HEK293T (cell line): ENCODE measurements around the gene MRPS34.
A peak's percentile ranks its signal among the peaks of the same experiment; 100 is the strongest.

ENCODE experiments used
- CTCF ChIA-PET: fragments of 350-600 bp; formaldehyde crosslinking; extraction: SDS; loops from one replicate; lab custom pipeline; 2021; ENCODE audit warnings: antibody characterized with exemption, inconsistent platforms; lab: Yijun Ruan, JAX
- POLR2A ChIA-PET: fragments of 350-600 bp; formaldehyde crosslinking; extraction: SDS; loops from one replicate; lab custom pipeline; 2020; ENCODE audit warnings: antibody characterized with exemption, inconsistent platforms; lab: Yijun Ruan, JAX
- DNase-seq: peaks from one replicate; pipeline ENCODE4 v3.0.0; 2012; ENCODE audit warnings: mixed read lengths; ENCODE audit errors: extremely low spot score
- ARNT ChIP-seq: fragments of 450-650 bp; IDR thresholded peaks from 2 replicates; pipeline ENCODE4 v1.6.1; 2017; ENCODE audit warnings: mild to moderate bottlenecking
- BHLHE40 ChIP-seq: fragments of 450-650 bp; IDR thresholded peaks from 2 replicates; pipeline ENCODE4 v1.6.1; 2016; ENCODE audit warnings: mild to moderate bottlenecking, moderate library complexity, borderline replicate concordance
- CTBP1 ChIP-seq: fragments of 450-650 bp; IDR thresholded peaks from 2 replicates; pipeline ENCODE4 v1.6.1; 2016; ENCODE audit warnings: borderline replicate concordance
- ELF4 ChIP-seq: fragments of 450-650 bp; IDR thresholded peaks from 2 replicates; pipeline ENCODE4 v1.6.1; 2017; ENCODE audit warnings: antibody characterized with exemption
- FOXA1 ChIP-seq: fragments of 450-650 bp; IDR thresholded peaks from 2 replicates; pipeline ENCODE4 v1.6.1; 2016; ENCODE audit warnings: mild to moderate bottlenecking
- FOXK2 ChIP-seq: fragments of 450-650 bp; IDR thresholded peaks from 2 replicates; pipeline ENCODE4 v1.6.1; 2016; ENCODE audit warnings: mild to moderate bottlenecking
- FOXM1 ChIP-seq: fragments of 450-650 bp; IDR thresholded peaks from 2 replicates; pipeline ENCODE4 v1.6.1; 2017; ENCODE audit warnings: mild to moderate bottlenecking, borderline replicate concordance
- HDGF ChIP-seq: fragments of 450-650 bp; IDR thresholded peaks from 2 replicates; pipeline ENCODE4 v1.6.1; 2017; ENCODE audit warnings: antibody characterized with exemption, borderline replicate concordance
- L3MBTL2 ChIP-seq: fragments of 450-650 bp; conservative IDR thresholded peaks from 2 replicates; pipeline ENCODE4 v1.6.1; 2016; ENCODE audit warnings: mild to moderate bottlenecking
- LEF1 ChIP-seq: fragments of 450-650 bp; IDR thresholded peaks from 2 replicates; pipeline ENCODE4 v1.6.1; 2017; ENCODE audit warnings: mild to moderate bottlenecking, borderline replicate concordance
- NFRKB ChIP-seq: fragments of 450-650 bp; IDR thresholded peaks from 2 replicates; pipeline ENCODE4 v1.6.1; 2016; ENCODE audit warnings: mild to moderate bottlenecking, moderate library complexity
- SP1 ChIP-seq: fragments of 450-650 bp; IDR thresholded peaks from 2 replicates; pipeline ENCODE4 v1.6.1; 2017
- SUZ12 ChIP-seq: fragments of 450-650 bp; IDR thresholded peaks from 2 replicates; pipeline ENCODE4 v1.6.1; 2016; ENCODE audit warnings: mild to moderate bottlenecking
- TARDBP ChIP-seq: fragments of 450-650 bp; IDR thresholded peaks from 2 replicates; pipeline ENCODE4 v1.6.1; 2016
- ZNF384 ChIP-seq: fragments of 450-650 bp; IDR thresholded peaks from 2 replicates; pipeline ENCODE4 v1.6.1; 2016
- TF ChIP-seq, protein P1 (sequence below): fragments of 450-650 bp; IDR thresholded peaks from 2 replicates; pipeline ENCODE4 v1.6.1; 2016

The MRPS34 gene

DNA sequence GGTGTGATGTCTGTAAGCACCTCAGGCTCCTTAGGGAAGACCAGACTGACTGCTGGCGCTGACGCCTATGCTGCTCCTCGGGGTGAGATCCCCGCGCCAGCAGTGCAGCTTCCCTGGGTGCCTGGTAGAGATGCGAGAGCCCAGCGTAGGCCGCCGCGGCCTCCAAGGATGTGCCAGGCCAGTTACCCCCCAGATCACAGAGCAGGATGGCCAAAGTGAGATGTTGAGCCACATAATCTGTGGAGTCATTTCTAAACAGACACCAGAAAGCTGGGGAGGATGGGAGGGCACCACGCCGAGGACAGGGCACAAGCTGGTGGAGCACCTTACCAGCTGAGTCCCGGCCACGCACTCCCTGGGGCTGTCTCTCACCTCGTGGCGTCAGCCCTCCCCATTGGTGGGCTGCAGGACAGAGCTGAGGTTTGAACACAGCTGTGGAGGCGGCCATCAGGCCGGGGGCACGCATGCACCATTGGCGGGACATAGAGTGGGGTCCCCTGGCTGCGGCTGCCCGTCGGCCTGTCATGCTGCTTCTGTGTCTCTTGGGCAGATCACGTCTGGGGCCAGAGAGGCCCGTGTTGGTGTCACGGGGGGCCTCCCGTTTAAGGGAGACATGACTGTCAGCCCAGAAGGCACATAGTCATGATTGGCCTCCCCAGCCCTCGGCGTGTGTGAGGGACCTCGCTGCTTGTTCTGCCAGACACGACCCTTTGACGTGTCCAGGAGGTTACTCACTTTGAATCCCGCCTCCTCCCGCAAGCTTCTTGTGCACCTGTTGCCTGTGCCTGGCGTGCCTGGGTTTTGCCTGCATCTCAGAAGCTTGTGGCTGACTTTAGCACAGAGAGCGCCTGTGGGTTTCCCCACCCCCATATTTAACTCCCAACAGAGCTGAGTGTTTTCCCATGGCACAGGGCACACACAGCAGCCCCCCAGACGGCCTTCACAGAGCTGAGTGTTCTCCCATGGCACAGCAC, 45.0 kb downstream of the MRPS34 start:
- no peak for DNase-seq
- ChIA-PET CTCF (no interaction called here), POLR2A (no interaction called here)
- TF ChIP-seq FOXK2 (no peak), ARNT (no peak), SUZ12 (no peak), SP1 (no peak), L3MBTL2 (no peak), LEF1 (no peak), BHLHE40 (no peak), ELF4 (no peak), FOXA1 (no peak), TARDBP (no peak), CTBP1 (no peak), FOXM1 (no peak), NFRKB (no peak), ZNF384 (no peak), HDGF (no peak)
- TF ChIP-seq, protein P1, sequence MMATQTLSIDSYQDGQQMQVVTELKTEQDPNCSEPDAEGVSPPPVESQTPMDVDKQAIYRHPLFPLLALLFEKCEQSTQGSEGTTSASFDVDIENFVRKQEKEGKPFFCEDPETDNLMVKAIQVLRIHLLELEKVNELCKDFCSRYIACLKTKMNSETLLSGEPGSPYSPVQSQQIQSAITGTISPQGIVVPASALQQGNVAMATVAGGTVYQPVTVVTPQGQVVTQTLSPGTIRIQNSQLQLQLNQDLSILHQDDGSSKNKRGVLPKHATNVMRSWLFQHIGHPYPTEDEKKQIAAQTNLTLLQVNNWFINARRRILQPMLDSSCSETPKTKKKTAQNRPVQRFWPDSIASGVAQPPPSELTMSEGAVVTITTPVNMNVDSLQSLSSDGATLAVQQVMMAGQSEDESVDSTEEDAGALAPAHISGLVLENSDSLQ: no peak

DNA sequence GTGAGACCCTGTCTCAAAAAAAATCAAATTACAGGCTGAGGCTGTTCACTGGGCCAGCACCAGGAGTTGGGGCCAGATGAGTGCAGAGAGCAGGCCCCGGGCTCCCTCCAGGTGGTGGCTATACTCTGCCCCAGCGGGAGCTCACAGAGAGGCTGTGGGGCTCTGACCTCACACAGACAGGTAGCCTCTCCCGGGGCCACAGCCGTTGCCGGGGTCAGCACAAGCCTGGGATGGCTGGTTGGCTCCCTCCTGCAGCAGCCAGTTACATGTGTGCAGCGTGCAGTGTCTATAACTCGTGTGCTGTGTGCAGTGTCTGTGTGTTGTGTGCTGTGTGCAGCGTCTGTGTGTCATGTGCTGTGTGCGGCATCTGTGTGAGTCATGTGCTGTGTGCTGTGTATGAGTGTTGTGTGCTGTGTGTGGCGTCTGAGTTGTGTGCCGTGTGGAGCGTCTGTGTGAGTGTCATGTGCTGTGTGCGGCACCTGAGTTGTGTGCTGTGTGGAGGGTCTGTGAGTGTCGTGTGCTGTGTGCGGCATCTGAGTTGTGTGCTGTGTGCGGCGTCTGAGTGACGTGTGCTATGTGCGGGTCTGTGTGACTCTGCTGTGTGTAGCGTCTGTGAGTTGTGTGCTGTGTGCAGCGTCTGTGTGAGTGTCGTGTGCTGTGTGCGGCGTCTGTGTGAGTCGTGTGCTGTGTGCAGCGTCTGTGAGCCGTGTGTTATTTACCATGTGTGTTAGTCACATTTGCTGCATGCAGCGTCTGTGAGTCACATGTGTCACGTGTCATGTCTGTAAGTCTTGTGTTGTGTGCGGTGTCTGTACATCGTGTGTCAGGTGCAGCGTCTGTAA, 46.1 kb downstream of the MRPS34 start:
- ChIA-PET POLR2A (no interaction called here), CTCF (no interaction called here)
- DNase-seq: no peak
- TF ChIP-seq LEF1: no peak
- no peak for TF ChIP-seq L3MBTL2
- no peak for TF ChIP-seq HDGF

DNA sequence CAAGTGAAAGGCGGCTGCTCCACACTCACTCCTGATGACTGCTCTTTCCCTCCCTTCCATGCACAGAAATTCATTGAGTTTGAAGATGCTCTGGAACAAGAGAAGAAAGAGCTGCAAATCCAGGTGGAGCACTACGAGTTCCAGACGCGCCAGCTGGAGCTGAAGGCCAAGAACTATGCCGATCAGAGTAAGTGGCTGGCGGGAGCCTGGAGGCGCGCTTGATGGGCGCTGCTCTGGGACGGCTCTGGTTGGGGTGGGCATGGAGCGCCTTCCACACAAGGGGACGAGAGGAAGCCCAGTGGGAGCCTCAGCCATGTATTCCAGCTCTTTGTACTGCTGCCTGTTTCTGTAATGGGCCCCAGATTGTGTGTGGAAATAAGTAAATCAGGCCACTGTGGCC, 48.4 kb downstream of the MRPS34 start:
- TF ChIP-seq ARNT (no peak), SUZ12 (no peak), FOXA1 (no peak), HDGF (no peak), NFRKB (no peak), CTBP1 (no peak), SP1 (no peak), BHLHE40 (no peak), LEF1 (no peak), L3MBTL2 (no peak), ZNF384 (no peak), ELF4 (no peak), FOXK2 (no peak), FOXM1 (no peak), TARDBP (no peak)
- TF ChIP-seq, protein P1: no peak
- ChIA-PET POLR2A (no interaction called here), CTCF (interaction anchor here (1.2 kb wide), 1 partner anchor 46 kb away, joined by 5 read pairs; the partner anchor contains the start of gene JPT2)
- DNase-seq: no peak

DNA sequence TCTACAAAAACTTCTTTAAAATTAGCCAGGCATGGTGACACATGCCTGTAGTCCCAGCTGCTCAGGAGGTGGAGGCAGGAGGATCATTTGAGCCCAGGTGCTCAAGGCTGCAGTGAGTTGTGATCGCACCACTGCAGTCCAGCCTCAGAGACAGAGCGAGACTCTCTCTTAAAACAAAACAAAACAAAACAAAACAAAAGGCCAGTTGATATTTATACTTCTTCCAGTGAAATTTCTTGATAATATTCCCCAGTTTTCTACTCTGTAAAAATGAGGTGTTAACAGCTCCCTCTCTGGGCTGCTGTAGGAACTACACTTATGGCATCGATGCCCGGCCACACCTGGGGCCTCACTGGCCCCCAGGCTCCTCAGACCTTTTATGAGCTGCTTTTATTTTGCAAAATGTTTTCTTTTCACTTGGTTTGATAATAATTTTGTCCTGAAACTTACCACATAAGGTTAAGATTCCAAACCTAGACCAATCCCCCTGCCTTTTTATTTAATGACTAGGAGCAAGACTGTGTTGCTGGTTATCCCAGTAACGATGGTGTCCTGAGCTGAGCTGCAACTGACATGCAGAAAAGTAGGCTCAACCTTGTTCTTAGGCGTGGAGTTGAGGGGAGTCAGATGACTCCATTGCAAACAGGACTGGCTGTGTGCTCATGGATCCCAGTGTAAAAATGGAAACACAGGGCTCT, 49.3 kb downstream of the MRPS34 start:
- POLR2A ChIA-PET: interaction anchor here (0.7 to 1.3 kb wide), 3 partner anchors 13 to 113 kb away, joined by 3 to 6 read pairs (median 3); no protein-coding TSS in a partner anchor
- TF ChIP-seq L3MBTL2 (no peak), ARNT (no peak), HDGF (no peak), NFRKB (no peak), TARDBP (no peak), BHLHE40 (no peak), CTBP1 (no peak), FOXA1 (no peak), LEF1 (no peak), SP1 (no peak), FOXM1 (no peak), SUZ12 (no peak), FOXK2 (no peak), ELF4 (no peak), ZNF384 (no peak)
- TF ChIP-seq, protein P1: no peak
- peak; percentile 67 for DNase-seq
- CTCF ChIA-PET: interaction anchor here (0.6 to 1.5 kb wide), 9 partner anchors 11 to 994 kb away, joined by 3 to 18 read pairs (median 3); partner anchors contain the start of genes EME2, JPT2, MAPK8IP3 and NUBP2
